NCI-H1105 treated with DMSO at 0.1 percent for 48 hours (cell line): ENCODE results near the gene NRXN3.
"Not testable (repeated sequence)": the region's sequence is repeated elsewhere in the genome, so short reads cannot be mapped to it uniquely, and the experiment has no call there.

Source experiments
- DNase-seq: peaks from one replicate; lab custom pipeline; 2025; lab: John Stamatoyannopoulos, UW

Gene NRXN3

GRCh38 chr14:79734656-79735055 lies 1564.5 kb downstream of the NRXN3 start:
- no peak for DNase-seq

- DNase-seq: no peak
These were observed 1564.9 kb downstream of the NRXN3 start for GRCh38 chr14:79735121-79735520.

- no peak for DNase-seq
These were observed 1570.0 kb downstream of the NRXN3 start for GRCh38 chr14:79740066-79740601.

- peak; percentile 94 for DNase-seq
These were observed 1572.0 kb downstream of the NRXN3 start for GRCh38 chr14:79742142-79742541.

- DNase-seq: no peak
These were observed 1574.9 kb downstream of the NRXN3 start for GRCh38 chr14:79745046-79745445.

- DNase-seq: peak; percentile 38
These were observed 1578.9 kb downstream of the NRXN3 start for GRCh38 chr14:79749065-79749464.

- DNase-seq: no peak
These were observed 1588.8 kb downstream of the NRXN3 start for GRCh38 chr14:79758985-79759384.

- DNase-seq: peak; percentile 81
These were observed 1594.2 kb downstream of the NRXN3 start for GRCh38 chr14:79764323-79764722.

GRCh38 chr14:79766511-79766910 lies 1596.3 kb downstream of the NRXN3 start:
- DNase-seq: no peak

- DNase-seq: no peak
These were observed 1597.1 kb downstream of the NRXN3 start for GRCh38 chr14:79767251-79767650.

GRCh38 chr14:79767721-79768120 lies 1597.5 kb downstream of the NRXN3 start:
- DNase-seq: not testable (repeated sequence)

GRCh38 chr14:79781882-79782281 lies 1611.7 kb downstream of the NRXN3 start:
- DNase-seq: no peak

- DNase-seq: peak; percentile 43
These were observed 1612.9 kb downstream of the NRXN3 start for GRCh38 chr14:79783041-79783440.

GRCh38 chr14:79786522-79786921 lies 1616.3 kb downstream of the NRXN3 start:
- no peak for DNase-seq

GRCh38 chr14:79788346-79788745 lies 1618.2 kb downstream of the NRXN3 start:
- DNase-seq: no peak

GRCh38 chr14:79791055-79791732 lies 1621.0 kb downstream of the NRXN3 start:
- DNase-seq: no peak

- no peak for DNase-seq
These were observed 1631.9 kb downstream of the NRXN3 start for GRCh38 chr14:79802093-79802492.

GRCh38 chr14:79805636-79806035 lies 1635.5 kb downstream of the NRXN3 start:
- DNase-seq: no peak

- DNase-seq: peak; percentile 84
These were observed 1639.9 kb downstream of the NRXN3 start for GRCh38 chr14:79809849-79810612.

GRCh38 chr14:79820866-79821535 lies 1650.8 kb downstream of the NRXN3 start:
- DNase-seq: no peak

- DNase-seq: no peak
These were observed 1651.9 kb downstream of the NRXN3 start for GRCh38 chr14:79822034-79822433.

GRCh38 chr14:79825046-79825521 lies 1654.9 kb downstream of the NRXN3 start:
- no peak for DNase-seq

GRCh38 chr14:79826362-79826761 lies 1656.2 kb downstream of the NRXN3 start:
- no peak for DNase-seq
